CD14-positive monocyte (primary cell): ENCODE data around the gene XAGE1A. TPM values are rescaled to one million over a fixed set of nuclear protein-coding genes. Genes with fewer than 3 reads are reported as not detected.
"Not testable (repeated sequence)": the region's sequence is repeated elsewhere in the genome, so short reads cannot be mapped to it uniquely, and the experiment has no call there.

Experiments used
- DNase-seq, 3 donors: peaks; one replicate each; pipeline ENCODE4 v3.0.0-alpha.2; 2011 to 2022
- H2AFZ ChIP-seq: 2 replicates; pipeline ENCODE4 v1.6.0; 2012; ENCODE audit warnings: mild to moderate bottlenecking, low read depth, low read length, inconsistent platforms; ENCODE audit not compliant: insufficient read depth, poor library complexity, severe bottlenecking
- H3K27ac ChIP-seq, 2 donors: 1 replicate in 1 of 2; 2 replicates in 1 of 2; pipeline ENCODE4 v1.5.1; 2012 to 2013; ENCODE audit warnings: low read length in 2 of 2, control low read depth in 1 of 2, inconsistent platforms in 1 of 2, low read depth in 1 of 2, mild to moderate bottlenecking in 1 of 2
- H3K27me3 ChIP-seq, 2 donors: one replicate each; pipeline versions ENCODE4 v1.6.0 to v1.6.1; 2011 to 2013; ENCODE audit warnings: low read length in 2 of 2; ENCODE audit not compliant: control insufficient read depth in 2 of 2, insufficient read depth in 2 of 2
- H3K36me3 ChIP-seq, 2 donors: replicated peaks in 1 of 2; 1 replicate in 1 of 2; 2 replicates in 1 of 2; pipeline versions ENCODE4 v1.5.1 to v1.6.1; 2012 to 2013; ENCODE audit warnings: low read length in 2 of 2, control low read depth in 1 of 2, inconsistent platforms in 1 of 2, mild to moderate bottlenecking in 1 of 2; ENCODE audit not compliant: insufficient read depth in 2 of 2, control insufficient read depth in 1 of 2
- H3K4me1 ChIP-seq, 2 donors: 1 replicate in 1 of 2; 2 replicates in 1 of 2; pipeline versions ENCODE4 v1.5.1 to v1.6.1; 2012 to 2013; ENCODE audit warnings: low read length in 2 of 2, control low read depth in 1 of 2, inconsistent platforms in 1 of 2, mild to moderate bottlenecking in 1 of 2, moderate library complexity in 1 of 2; ENCODE audit not compliant: insufficient read depth in 2 of 2, control insufficient read depth in 1 of 2
- H3K4me2 ChIP-seq: replicated peaks from 2 replicates; pipeline ENCODE3; 2012; ENCODE audit warnings: low read length, moderate library complexity, mild to moderate bottlenecking; ENCODE audit not compliant: poor library complexity, severe bottlenecking; ENCODE audit errors: extremely low read depth
- H3K4me3 ChIP-seq, 3 experiments: fragments of 200-600 bp in 1 of 3; sonication (generic) in 1 of 3; replicated peaks in 1 of 3; 1 replicate in 2 of 3; 2 replicates in 1 of 3; pipeline ENCODE4 v1.5.1; 2011 to 2013; ENCODE audit warnings: low read length in 3 of 3, mild to moderate bottlenecking in 3 of 3, control low read depth in 2 of 3, low read depth in 2 of 3, inconsistent platforms in 1 of 3, moderate library complexity in 1 of 3
- H3K79me2 ChIP-seq: 2 replicates; pipeline ENCODE4 v1.6.0; 2012; ENCODE audit warnings: mild to moderate bottlenecking, control low read depth, inconsistent platforms, low read length, moderate library complexity; ENCODE audit not compliant: insufficient read depth
- H3K9ac ChIP-seq: 2 replicates; pipeline ENCODE4 v1.6.0; 2017; ENCODE audit warnings: low read length, mild to moderate bottlenecking; ENCODE audit not compliant: insufficient read depth, poor library complexity, severe bottlenecking
- H3K9me3 ChIP-seq, 2 donors: replicated peaks in 1 of 2; 1 replicate in 1 of 2; 2 replicates in 1 of 2; pipeline versions ENCODE4 v1.5.1 to v1.6.1; 2012 to 2013; ENCODE audit warnings: low read length in 2 of 2, control low read depth in 1 of 2; ENCODE audit not compliant: control insufficient read depth in 1 of 2, insufficient read depth in 1 of 2
- H4K20me1 ChIP-seq: 2 replicates; pipeline ENCODE4 v1.6.0; 2012; ENCODE audit warnings: mild to moderate bottlenecking, low read length, control low read depth, moderate library complexity; ENCODE audit not compliant: insufficient read depth
- H3K27ac Mint-ChIP-seq, 7 donors: one replicate each; pipeline ENCODE4 v1.8.0; 2020; ENCODE audit warnings: mild to moderate bottlenecking in 7 of 7, mixed read lengths in 7 of 7, moderate library complexity in 6 of 7, inconsistent platforms in 2 of 7
- H3K27me3 Mint-ChIP-seq, 3 donors: one replicate each; pipeline ENCODE4 v1.8.0; 2021 to 2022; ENCODE audit warnings: low read depth in 3 of 3, mild to moderate bottlenecking in 3 of 3, mixed read lengths in 3 of 3, moderate library complexity in 3 of 3, inconsistent platforms in 1 of 3
- H3K36me3 Mint-ChIP-seq, 2 donors: one replicate each; pipeline ENCODE4 v1.8.0; 2020; ENCODE audit warnings: mixed read lengths in 2 of 2, inconsistent platforms in 1 of 2, mild to moderate bottlenecking in 1 of 2
- H3K4me1 Mint-ChIP-seq: one replicate; pipeline ENCODE4 v1.8.0; 2020; ENCODE audit warnings: mild to moderate bottlenecking, mixed read lengths
- H3K4me3 Mint-ChIP-seq, 2 donors: one replicate each; pipeline ENCODE4 v1.8.0; 2020; ENCODE audit warnings: mild to moderate bottlenecking in 2 of 2, mixed read lengths in 2 of 2, moderate library complexity in 1 of 2
- H3K9me3 Mint-ChIP-seq, 7 donors: one replicate each; pipeline ENCODE4 v1.8.0; 2020 to 2022; ENCODE audit warnings: mixed read lengths in 7 of 7, mild to moderate bottlenecking in 6 of 7, moderate library complexity in 6 of 7, inconsistent platforms in 2 of 7
- WGBS: methylation state at CpG from one replicate; pipeline ENCODE4 v1.1.5; 2013; ENCODE audit warnings: missing lambda C conversion rate; ENCODE audit not compliant: insufficient coverage; 5-methylcytosine and 5-hydroxymethylcytosine counted together
- intact Hi-C, 2 donors: fragments of 100-400 bp; cut with micrococcal nuclease; formaldehyde crosslinking; loops; one replicate each; pipeline versions ENCODE4 v1.15.0 to v1.15.1; 2023
- polyA plus RNA-seq, 3 donors: library from polyadenylated mRNA; depleted of rRNA in 1 of 3; unstranded in 2 of 3; stranded (reverse) in 1 of 3; fragments of 300-500 nt in 2 of 3; fragments of >200 nt in 1 of 3; fragmentation: Illumina TruSeq in 2 of 3; gene quantifications; 1 replicate in 2 of 3; 2 replicates in 1 of 3; pipeline ENCODE4 v1.2.3, GENCODE V29; 2012 to 2021

Gene XAGE1A
- polyA plus RNA-seq, 3 donors, result not detected

- H3K27me3 Mint-ChIP-seq, DNase-seq, intact Hi-C loops, H3K4me1 ChIP-seq, H3K36me3 Mint-ChIP-seq, H3K27me3 ChIP-seq, H2AFZ ChIP-seq, H3K9ac ChIP-seq, H3K79me2 ChIP-seq, H3K27ac Mint-ChIP-seq, H3K4me3 ChIP-seq, H3K27ac ChIP-seq, H3K4me3 Mint-ChIP-seq, H3K4me2 ChIP-seq, H3K9me3 Mint-ChIP-seq, H3K4me1 Mint-ChIP-seq, H3K36me3 ChIP-seq, H3K9me3 ChIP-seq, H4K20me1 ChIP-seq: not testable (repeated sequence)
- no CpG with 5 or more reads among the region's 27 CpGs for WGBS
Measured at GRCh38 chrX:52516110-52516986, 20.7 kb downstream of the XAGE1A start.

DNA sequence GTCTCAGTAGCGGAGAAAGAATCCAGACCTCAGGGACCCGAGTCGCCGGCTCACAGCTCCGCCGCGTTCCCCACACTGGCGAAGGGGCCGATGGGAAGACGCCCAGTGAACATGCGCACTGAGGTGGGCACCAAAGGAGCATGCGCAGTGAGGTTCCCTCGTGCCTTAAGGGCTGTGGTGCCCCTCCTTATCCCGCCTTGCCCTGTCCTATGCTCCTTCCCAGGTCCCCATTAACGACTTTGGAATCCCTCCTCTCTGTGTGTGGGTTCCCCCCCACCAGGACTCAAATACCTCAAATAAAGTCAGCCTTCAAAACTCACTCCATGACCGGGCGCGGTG, 21.3 kb downstream of the XAGE1A start, which contains the start of gene XAGE1B:
Gene XAGE1B (minus strand): TSS at position 77 of the 339 bp plus-strand sequence. CDS start 1,536 bp downstream, outside the sequence.
- H3K36me3 ChIP-seq, H3K79me2 ChIP-seq, H3K27ac Mint-ChIP-seq, H3K9me3 Mint-ChIP-seq, H3K4me2 ChIP-seq, H3K9me3 ChIP-seq, H3K27me3 ChIP-seq, H3K4me3 Mint-ChIP-seq, H3K4me1 ChIP-seq, H3K4me1 Mint-ChIP-seq, H2AFZ ChIP-seq, H3K27me3 Mint-ChIP-seq, DNase-seq, intact Hi-C loops, H4K20me1 ChIP-seq, H3K27ac ChIP-seq, H3K36me3 Mint-ChIP-seq, H3K4me3 ChIP-seq, H3K9ac ChIP-seq: not testable (repeated sequence)
- no CpG with 5 or more reads among the region's 18 CpGs for WGBS

DNA sequence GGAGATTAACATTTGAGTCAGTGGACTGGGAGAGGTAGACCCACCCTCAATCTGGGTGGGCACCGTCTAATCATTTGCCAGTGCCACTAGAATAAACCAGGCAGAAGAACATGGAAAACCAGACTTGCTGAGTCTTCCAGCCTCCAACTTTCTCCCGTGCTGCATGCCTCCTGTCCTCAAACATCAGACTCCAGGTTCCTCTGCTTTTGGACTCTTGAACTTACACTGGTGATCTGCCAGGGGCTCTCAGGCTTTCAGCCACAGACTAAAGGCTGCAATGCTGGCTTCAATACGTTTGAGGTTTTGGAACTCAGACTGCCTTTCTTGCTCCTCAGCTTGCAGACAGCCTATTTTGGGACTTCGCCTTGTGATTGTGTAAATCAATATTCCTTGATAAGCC, 45.4 kb downstream of the XAGE1A start:
- H3K9ac ChIP-seq, H3K27me3 ChIP-seq, H3K9me3 ChIP-seq, H3K4me3 ChIP-seq, H3K9me3 Mint-ChIP-seq, H3K4me3 Mint-ChIP-seq, H3K4me2 ChIP-seq, H3K27ac ChIP-seq, H3K79me2 ChIP-seq, H3K4me1 Mint-ChIP-seq, H4K20me1 ChIP-seq, H2AFZ ChIP-seq, H3K4me1 ChIP-seq, H3K36me3 ChIP-seq, DNase-seq, H3K36me3 Mint-ChIP-seq, intact Hi-C loops, H3K27ac Mint-ChIP-seq: not testable (repeated sequence)
- WGBS, result 100% methylated on average over 1 of the region's 4 CpGs
- peaks cover 0 to 23% (median 5%) of the 10 kb centered on the region in 3 donors for H3K27me3 Mint-ChIP-seq
